ES-I3 (cell line): Measurements from ENCODE around the gene KIF11.

Experiments
- H3K36me3 ChIP-seq: 2 replicates; pipeline ENCODE4 v1.6.1; 2013; ENCODE audit warnings: mild to moderate bottlenecking, low read length, control low read depth, moderate library complexity; ENCODE audit not compliant: insufficient read depth
- H3K4me1 ChIP-seq: 2 replicates; pipeline ENCODE4 v1.6.1; 2013; ENCODE audit warnings: mild to moderate bottlenecking, control low read depth, low read length; ENCODE audit not compliant: insufficient read depth
- H3K9ac ChIP-seq: 2 replicates; pipeline ENCODE4 v1.6.1; 2013; ENCODE audit warnings: low read depth, mild to moderate bottlenecking, low read length, moderate library complexity
- H3K9me3 ChIP-seq: 2 replicates; pipeline ENCODE4 v1.6.1; 2013; ENCODE audit warnings: mild to moderate bottlenecking, low read length, moderate library complexity; ENCODE audit not compliant: control insufficient read depth, insufficient read depth

Gene KIF11

GRCh38 chr10:92696606-92697383, 103.9 kb downstream of the KIF11 start:
- Histone ChIP-seq H3K36me3 (no peaks in the 10 kb centered on the region), H3K9ac (peak overlapping the region; percentile 58; the same call in 1 of the 2 replicates), H3K9me3 (no peaks in the 10 kb centered on the region), H3K4me1 (no peaks in the 10 kb centered on the region; the same call in 1 of the 2 replicates)

DNA sequence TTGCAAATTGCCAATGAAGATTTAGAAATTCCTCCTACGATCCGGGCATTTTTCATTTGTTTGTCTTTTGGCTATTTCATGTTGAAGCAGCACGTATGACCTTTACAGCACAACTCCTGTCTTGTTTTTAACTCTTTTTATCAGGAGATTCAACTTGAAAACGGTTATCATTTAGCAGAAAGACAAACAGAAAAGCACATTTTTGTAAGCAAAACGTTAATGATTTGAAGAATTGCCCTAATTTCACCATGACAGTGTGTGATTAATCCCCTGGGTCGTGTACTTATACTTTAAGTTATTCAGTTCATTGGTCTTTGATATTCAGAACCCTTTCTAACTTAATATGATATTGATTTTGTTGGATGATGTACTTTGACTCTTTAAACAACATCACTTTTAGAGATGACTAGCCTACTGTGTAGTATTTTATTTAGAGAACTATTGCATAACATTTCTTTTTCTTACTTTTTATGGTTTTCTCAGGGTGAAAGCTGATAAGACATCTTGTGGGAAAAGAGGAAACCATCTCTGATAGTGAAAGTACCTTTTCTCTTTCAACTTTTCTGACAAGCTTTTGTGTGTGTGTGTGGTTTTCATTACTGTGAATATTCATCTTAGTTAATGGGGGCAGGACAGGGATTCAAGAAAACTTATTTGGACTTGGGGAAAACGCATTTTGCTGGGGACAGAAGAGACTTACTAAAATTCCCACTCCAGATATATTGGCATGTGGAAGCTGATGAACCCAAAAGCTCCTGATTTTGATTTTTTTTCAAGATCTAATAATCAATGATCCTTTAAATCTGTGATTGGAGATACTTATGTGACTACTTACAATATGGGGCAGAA, 105.0 kb downstream of the KIF11 start:
- Histone ChIP-seq H3K9ac (no peak overlapping the region), H3K36me3 (no peaks in the 10 kb centered on the region), H3K9me3 (no peaks in the 10 kb centered on the region), H3K4me1 (no peaks in the 10 kb centered on the region; the same call in 1 of the 2 replicates)

DNA sequence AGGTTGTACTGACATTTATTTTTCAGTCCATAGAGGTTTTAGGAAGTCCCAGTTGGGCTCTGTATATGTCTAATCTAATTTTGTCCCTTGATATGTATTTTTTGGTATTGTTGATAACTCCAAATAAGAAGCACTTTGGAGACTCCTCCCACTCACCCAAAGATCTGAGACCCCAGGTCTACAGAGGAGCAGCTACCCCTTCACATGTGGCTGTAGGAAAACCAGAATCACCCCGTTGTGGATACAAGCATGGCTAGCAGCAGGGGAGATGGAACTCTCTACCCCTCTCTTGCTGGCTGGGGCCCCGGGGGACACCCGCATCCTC, 106.2 kb downstream of the KIF11 start:
- Histone ChIP-seq H3K9ac (peak overlapping the region; percentile 51; the same call in 1 of the 2 replicates), H3K4me1 (no peaks in the 10 kb centered on the region; the same call in 1 of the 2 replicates), H3K9me3 (no peaks in the 10 kb centered on the region), H3K36me3 (no peaks in the 10 kb centered on the region)

- Histone ChIP-seq H3K36me3 (no peaks in the 10 kb centered on the region), H3K4me1 (no peaks in the 10 kb centered on the region; the same call in 1 of the 2 replicates), H3K9ac (peak overlapping the region; percentile 51; the same call in 1 of the 2 replicates), H3K9me3 (no peaks in the 10 kb centered on the region)
Observed at GRCh38 chr10:92699518-92700381, 106.8 kb downstream of the KIF11 start.

DNA sequence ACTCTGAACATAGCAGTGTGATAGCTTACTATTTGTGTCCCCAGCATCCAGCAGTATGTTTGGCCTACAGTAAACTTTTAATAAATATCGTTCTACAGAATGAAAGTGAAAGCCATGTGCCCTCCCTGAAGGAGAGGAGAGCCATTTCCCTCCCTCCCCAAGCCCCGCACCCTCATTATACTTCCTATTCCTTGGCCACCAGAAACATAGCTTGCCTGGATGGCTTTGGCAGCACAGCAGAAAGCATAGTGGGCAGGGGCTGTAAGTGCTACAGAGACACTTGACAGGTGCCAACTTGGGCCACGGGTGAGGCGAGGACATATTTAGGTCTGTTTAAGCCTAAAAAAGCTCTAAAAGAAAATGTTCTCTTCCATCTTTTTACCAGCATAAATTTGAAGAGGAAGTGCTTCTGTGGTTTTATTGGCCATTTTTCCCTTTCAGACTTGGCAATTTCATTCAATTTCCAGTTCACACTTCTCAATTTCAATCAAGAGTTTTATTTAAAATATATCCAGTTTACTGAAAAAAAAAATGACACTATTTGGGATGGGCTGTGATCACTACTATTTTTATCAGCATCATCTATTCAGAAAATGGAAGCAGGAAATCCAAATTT, 109.5 kb downstream of the KIF11 start:
- Histone ChIP-seq H3K9me3 (no peaks in the 10 kb centered on the region), H3K36me3 (no peaks in the 10 kb centered on the region), H3K9ac (no peak overlapping the region), H3K4me1 (no peaks in the 10 kb centered on the region)
